WI38 (cell line): ENCODE results near the gene KLHL40.

Source experiments
- H3K4me3 ChIP-seq: 2 replicates; pipeline ENCODE4 v1.5.1; 2011; ENCODE audit warnings: low read depth, mild to moderate bottlenecking, control low read depth, low read length
- TF ChIP-seq, protein P1 (sequence below): IDR thresholded peaks from 2 replicates; pipeline ENCODE4 v1.5.1; 2012; ENCODE audit warnings: low read depth, mild to moderate bottlenecking, control low read depth, low read length

KLHL40 gene

DNA sequence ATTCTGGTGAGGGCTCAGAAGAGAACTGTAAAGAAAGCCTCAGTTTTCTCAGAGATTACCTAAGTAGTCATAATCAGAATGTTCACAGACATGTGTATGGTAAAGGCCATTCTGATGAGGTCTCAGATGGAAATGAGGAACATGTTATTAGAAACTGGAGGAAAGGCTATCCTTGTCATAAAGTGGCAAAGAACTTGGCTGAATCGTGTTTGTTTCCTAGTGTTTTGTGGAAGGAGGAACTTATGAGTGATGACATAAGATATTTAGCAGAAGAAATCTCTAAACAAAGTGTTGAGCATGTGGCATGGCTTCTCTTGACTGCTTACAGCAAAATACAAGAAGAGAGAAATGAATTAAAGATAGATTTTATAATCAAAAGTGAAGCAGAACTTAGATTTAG is 12.8 kb upstream of the KLHL40 start:
- no peak overlapping the region for H3K4me3 ChIP-seq
- TF ChIP-seq, protein P1, sequence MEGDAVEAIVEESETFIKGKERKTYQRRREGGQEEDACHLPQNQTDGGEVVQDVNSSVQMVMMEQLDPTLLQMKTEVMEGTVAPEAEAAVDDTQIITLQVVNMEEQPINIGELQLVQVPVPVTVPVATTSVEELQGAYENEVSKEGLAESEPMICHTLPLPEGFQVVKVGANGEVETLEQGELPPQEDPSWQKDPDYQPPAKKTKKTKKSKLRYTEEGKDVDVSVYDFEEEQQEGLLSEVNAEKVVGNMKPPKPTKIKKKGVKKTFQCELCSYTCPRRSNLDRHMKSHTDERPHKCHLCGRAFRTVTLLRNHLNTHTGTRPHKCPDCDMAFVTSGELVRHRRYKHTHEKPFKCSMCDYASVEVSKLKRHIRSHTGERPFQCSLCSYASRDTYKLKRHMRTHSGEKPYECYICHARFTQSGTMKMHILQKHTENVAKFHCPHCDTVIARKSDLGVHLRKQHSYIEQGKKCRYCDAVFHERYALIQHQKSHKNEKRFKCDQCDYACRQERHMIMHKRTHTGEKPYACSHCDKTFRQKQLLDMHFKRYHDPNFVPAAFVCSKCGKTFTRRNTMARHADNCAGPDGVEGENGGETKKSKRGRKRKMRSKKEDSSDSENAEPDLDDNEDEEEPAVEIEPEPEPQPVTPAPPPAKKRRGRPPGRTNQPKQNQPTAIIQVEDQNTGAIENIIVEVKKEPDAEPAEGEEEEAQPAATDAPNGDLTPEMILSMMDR, result no peak

- H3K4me3 ChIP-seq, result no peak overlapping the region
- TF ChIP-seq, protein P1, result no peak
These were observed 12.3 kb upstream of the KLHL40 start for GRCh38 chr3:42673082-42673481.

- H3K4me3 ChIP-seq, result no peak overlapping the region
- TF ChIP-seq, protein P1, result no peak
These were observed 11.2 kb upstream of the KLHL40 start for GRCh38 chr3:42674146-42674545.

- TF ChIP-seq, protein P1, result no peak
These were observed 9.4 kb upstream of the KLHL40 start for GRCh38 chr3:42675909-42676308.

GRCh38 chr3:42678447-42678846 is 6.9 kb upstream of the KLHL40 start:
- H3K4me3 ChIP-seq, result no peak overlapping the region
- TF ChIP-seq, protein P1, result no peak

More at GRCh38 chr3:42675909-42676308, 9.4 kb upstream of the KLHL40 start:
- no peak overlapping the region for H3K4me3 ChIP-seq

DNA sequence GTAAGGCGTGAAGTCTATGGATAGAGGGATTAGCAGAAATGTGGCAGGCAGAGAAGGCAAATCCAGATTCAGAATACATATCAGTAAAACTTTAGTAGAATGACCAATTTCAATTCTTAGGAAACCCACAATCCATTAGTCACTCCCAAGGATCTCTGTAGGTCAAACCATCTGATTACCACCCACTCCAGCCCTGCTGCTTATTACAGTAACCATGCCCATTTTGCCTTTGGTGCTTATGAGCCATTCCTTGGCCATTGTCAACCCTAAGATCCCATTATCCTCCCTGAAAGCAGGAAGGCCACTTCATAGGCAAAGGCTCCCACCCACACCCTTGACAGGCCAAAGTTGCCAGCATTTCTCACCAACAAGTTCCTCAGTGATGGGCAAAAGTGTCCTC is 5.1 kb upstream of the KLHL40 start:
- H3K4me3 ChIP-seq, result no peak overlapping the region
- TF ChIP-seq, protein P1, result no peak

DNA sequence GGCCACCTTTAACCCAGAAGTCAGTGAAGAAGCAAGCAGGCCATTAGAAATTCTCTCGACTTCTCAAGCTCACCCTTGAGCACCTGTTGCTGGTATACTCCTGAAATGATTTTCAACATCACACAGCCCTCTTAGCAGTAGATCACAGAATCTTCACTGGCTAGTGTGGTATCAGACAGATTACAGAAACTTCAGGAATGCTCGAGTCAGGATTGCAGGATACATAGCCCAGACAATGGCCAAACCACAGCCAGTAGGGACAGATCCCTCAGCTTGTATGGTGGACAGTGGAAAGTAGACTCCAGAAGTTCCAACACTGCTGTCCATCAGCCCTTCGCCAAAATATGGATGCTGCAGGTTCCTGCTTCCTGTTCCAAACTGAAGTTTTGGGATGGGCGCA is 4.5 kb upstream of the KLHL40 start:
- no peak overlapping the region for H3K4me3 ChIP-seq

More for the DNA sequence above, 4.5 kb upstream of the KLHL40 start:
- TF ChIP-seq, protein P1, result no peak
